Gastrocnemius medialis (tissue), 4 donors: ENCODE measurements around the gene PAK4. TPM values are rescaled to one million over a fixed set of nuclear protein-coding genes. Genes with fewer than 3 reads are reported as not detected.

ENCODE experiments used
- ATAC-seq, 2 donors: fragments of 150-250 bp; one replicate each; pipeline ENCODE4 v1.9.1; 2016
- DNase-seq, 2 donors: peaks; one replicate each; pipeline ENCODE4 v3.0.0-alpha.2; 2019
- H3K27ac ChIP-seq, 4 donors: fragments of 200-600 bp; sonication (generic); 1 replicate in 1 of 4; 2 replicates in 3 of 4; pipeline ENCODE4 v1.5.1; 2016 to 2018; ENCODE audit warnings: mild to moderate bottlenecking in 2 of 4, moderate library complexity in 1 of 4
- H3K27me3 ChIP-seq, 3 donors: fragments of 200-600 bp; sonication (generic) in 2 of 3; 1 replicate in 1 of 3; 2 replicates in 2 of 3; pipeline versions ENCODE4 v1.5.1 to v1.6.0; 2016 to 2019; ENCODE audit warnings: mild to moderate bottlenecking in 1 of 3, moderate library complexity in 1 of 3
- H3K36me3 ChIP-seq, 2 donors: fragments of 200-600 bp; sonication (generic) in 1 of 2; one replicate each; pipeline ENCODE4 v1.5.1; 2017 to 2018
- H3K4me1 ChIP-seq, 2 donors: fragments of 200-600 bp; sonication (generic) in 1 of 2; one replicate each; pipeline ENCODE4 v1.5.1; 2016 to 2017; ENCODE audit warnings: mild to moderate bottlenecking in 2 of 2
- H3K4me3 ChIP-seq, 4 donors: fragments of 200-600 bp; sonication (generic) in 3 of 4; 1 replicate in 1 of 4; 2 replicates in 3 of 4; pipeline ENCODE4 v1.5.1; 2016 to 2019; ENCODE audit warnings: mild to moderate bottlenecking in 2 of 4
- H3K9me3 ChIP-seq, 3 donors: fragments of 200-600 bp; sonication (generic) in 2 of 3; 1 replicate in 1 of 3; 2 replicates in 2 of 3; pipeline ENCODE4 v1.5.1; 2016 to 2019
- CTCF ChIP-seq, 5 experiments: fragments of 450-650 bp in 3 of 5; fragments of 200-600 bp in 2 of 5; sonication (generic) in 2 of 5; IDR thresholded peaks in 4 of 5; conservative IDR thresholded peaks in 1 of 5; 1 replicate in 4 of 5; 2 replicates in 1 of 5; pipeline ENCODE4 v1.5.1; 2016 to 2019; ENCODE audit warnings: antibody characterized with exemption in 5 of 5, mild to moderate bottlenecking in 3 of 5, moderate library complexity in 3 of 5
- POLR2A ChIP-seq, 2 donors: fragments of 450-650 bp; IDR thresholded peaks; one replicate each; pipeline ENCODE4 v1.6.1; 2017; ENCODE audit warnings: antibody characterized with exemption in 2 of 2, mild to moderate bottlenecking in 2 of 2, moderate library complexity in 2 of 2
- in situ Hi-C, 4 donors: fragments of 200-750 bp; cut with MboI; loops; one replicate each; pipeline versions ENCODE4 v1.15.0 to v1.8.0; 2017; ENCODE audit warnings: low sequenced_read_pairs in 4 of 4
- intact Hi-C: fragments of 100-400 bp; cut with DNase I; formaldehyde crosslinking; loops from one replicate; pipeline ENCODE4 v1.15.1; 2023; ENCODE audit warnings: low total_unique reads
- total RNA-seq, 4 donors: library from RNA; depleted of rRNA; stranded (reverse); fragments of >200 nt; gene quantifications; one replicate each; pipeline versions ENCODE4 v1.1.0 to v1.2.3, GENCODE V29; 2016

Gene PAK4
- total RNA-seq, 4 donors from 2014 or later, result 4.7 to 11.7 (median 8.3) TPM

- H3K9me3 ChIP-seq, result no peaks in the 10 kb centered on the region
- in situ Hi-C loops, result no loop called here
- no peak overlapping the region for H3K27ac ChIP-seq
- ATAC-seq (no peak), DNase-seq (no peak)
- TF ChIP-seq CTCF (IDR thresholded peaks at IDR 0.05 in 4 of 5, conservative IDR thresholded peaks at IDR 0.05 in 1 of 5), result no peak
- no peak for TF ChIP-seq POLR2A (IDR thresholded peaks at IDR 0.05)
- H3K27me3 ChIP-seq, result peaks cover 38 to 52% (median 44%) of the 10 kb centered on the region in 3 donors
- no peaks in the 10 kb centered on the region for H3K36me3 ChIP-seq
- H3K4me1 ChIP-seq, result no peaks in the 10 kb centered on the region
- no peak overlapping the region for H3K4me3 ChIP-seq
- intact Hi-C loops, result no loop called here
Measured at GRCh38 chr19:39082167-39082566, 43.4 kb upstream of the PAK4 start.

GRCh38 chr19:39082745-39083598 is 42.6 kb upstream of the PAK4 start:
- Histone ChIP-seq H3K4me1 (no peaks in the 10 kb centered on the region), H3K9me3 (no peaks in the 10 kb centered on the region), H3K27me3 (peaks cover 38 to 48% (median 46%) of the 10 kb centered on the region in 3 donors), H3K36me3 (no peaks in the 10 kb centered on the region), H3K27ac (no peak overlapping the region), H3K4me3 (no peak overlapping the region)
- in situ Hi-C loops (no loop called here), intact Hi-C loops (no loop called here)
- ATAC-seq, result no peak
- DNase-seq, result no peak
- TF ChIP-seq POLR2A (IDR thresholded peaks at IDR 0.05), result no peak
- no peak for TF ChIP-seq CTCF (IDR thresholded peaks at IDR 0.05 in 4 of 5, conservative IDR thresholded peaks at IDR 0.05 in 1 of 5)

GRCh38 chr19:39083599-39083982 is 42.0 kb upstream of the PAK4 start:
- no peak for ATAC-seq
- no peak overlapping the region for H3K27ac ChIP-seq
- no peak overlapping the region for H3K4me3 ChIP-seq
- H3K4me1 ChIP-seq, result no peaks in the 10 kb centered on the region
- peaks cover 38 to 48% (median 47%) of the 10 kb centered on the region in 3 donors for H3K27me3 ChIP-seq
- H3K36me3 ChIP-seq, result no peaks in the 10 kb centered on the region
- no peak for DNase-seq
- TF ChIP-seq POLR2A (IDR thresholded peaks at IDR 0.05), result no peak
- no peak for TF ChIP-seq CTCF (IDR thresholded peaks at IDR 0.05 in 4 of 5, conservative IDR thresholded peaks at IDR 0.05 in 1 of 5)
- in situ Hi-C loops (no loop called here), intact Hi-C loops (no loop called here)
- H3K9me3 ChIP-seq, result no peaks in the 10 kb centered on the region

GRCh38 chr19:39083983-39084731 is 41.4 kb upstream of the PAK4 start, which contains the start of gene ACP7:
ACP7 (plus strand) TSS chr19:39084368; CDS start chr19:39085270, 902 bp downstream.
- Histone ChIP-seq H3K4me3 (no peak within 1 kb of the TSS), H3K36me3 (no peaks in the 10 kb centered on the region), H3K9me3 (no peaks in the 10 kb centered on the region), H3K27ac (no peak within 1 kb of the TSS), H3K4me1 (no peaks in the 10 kb centered on the region), H3K27me3 (peaks cover 38 to 52% (median 47%) of the 10 kb centered on the region in 3 donors)
- DNase-seq (no peak), ATAC-seq (no peak)
- in situ Hi-C loops (no loop called here), intact Hi-C loops (no loop called here)
- TF ChIP-seq CTCF (IDR thresholded peaks at IDR 0.05 in 4 of 5, conservative IDR thresholded peaks at IDR 0.05 in 1 of 5), result no peak
